ENCODE results near the gene RFK. TPM values are rescaled to one million over a fixed set of nuclear protein-coding genes. Genes with fewer than 3 reads are reported as not detected.

Gene RFK
- total RNA-seq, 1 experiment from 2014 or later = 35.0 TPM

DNA sequence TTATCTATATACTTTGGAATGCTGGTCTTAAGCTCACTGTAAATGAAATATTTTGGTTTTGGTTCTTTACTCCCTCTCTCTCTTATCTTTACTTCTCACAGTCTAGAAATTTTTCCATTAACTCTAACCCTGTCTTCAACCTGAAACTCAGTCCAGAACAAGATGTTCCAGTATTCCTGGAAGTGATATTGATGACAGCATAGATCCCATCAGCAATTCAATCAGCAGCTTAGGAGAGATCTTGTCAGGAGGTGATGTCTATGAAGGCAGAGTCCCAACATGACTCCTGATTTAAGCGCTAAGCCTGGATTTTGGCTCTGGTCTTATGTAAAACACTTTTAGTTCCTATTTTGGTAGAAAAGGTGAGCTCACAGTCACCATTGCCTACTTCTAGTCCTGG lies 52.6 kb downstream of the RFK start:
- no peaks in the 10 kb centered on the region for H3K36me3 ChIP-seq (ENCODE audit: control insufficient read depth in 1 of 2, insufficient read depth in 2 of 2, low read length in 2 of 2)
- H4K20me1 ChIP-seq (ENCODE audit: insufficient read depth) = no peaks in the 10 kb centered on the region
- no peak overlapping the region for H3K4me3 ChIP-seq (replicated peaks in 1 of 2; ENCODE audit: low read depth in 1 of 2, low read length in 2 of 2)
- H3K9me2 ChIP-seq (ENCODE audit: insufficient read depth) = no peaks in the 10 kb centered on the region
- no TSS peak for BruUV-seq (replicated peaks)
- TF ChIP-seq REST (IDR thresholded peaks at IDR 0.05; ENCODE audit: low read depth) (no peak), EZH2phosphoT487 (IDR thresholded peaks at IDR 0.05; ENCODE audit: borderline replicate concordance) (no peak), FOSL1 (IDR thresholded peaks at IDR 0.05; ENCODE audit: low read depth) (no peak), ZBTB33 (IDR thresholded peaks at IDR 0.05; ENCODE audit: extremely low read depth, insufficient replicate concordance, low read length) (no peak), ZNF274 (IDR thresholded peaks at IDR 0.05; ENCODE audit: low read depth, low read length) (no peak), POLR2AphosphoS5 (IDR thresholded peaks at IDR 0.05; ENCODE audit: low read depth, low read length) (no peak), SIN3A (IDR thresholded peaks at IDR 0.05; ENCODE audit: low read depth) (no peak), CTCF (IDR thresholded peaks at IDR 0.05 in 2 of 3, conservative IDR thresholded peaks at IDR 0.05 in 1 of 3; ENCODE audit: borderline replicate concordance in 1 of 3, insufficient read depth in 1 of 3, low read depth in 2 of 3, low read length in 2 of 3) (no peak), ELF1 (IDR thresholded peaks at IDR 0.05; ENCODE audit: borderline replicate concordance, low read depth) (no peak), CEBPB (IDR thresholded peaks at IDR 0.05; ENCODE audit: low read depth) (no peak), SRF (IDR thresholded peaks at IDR 0.05; ENCODE audit: low read depth) (no peak), YY1 (IDR thresholded peaks at IDR 0.05; ENCODE audit: extremely low read depth, insufficient replicate concordance, low read depth, low read length) (no peak), ZFX (IDR thresholded peaks at IDR 0.05) (no peak), TCF7L2 (IDR thresholded peaks at IDR 0.05; ENCODE audit: borderline replicate concordance, extremely low read depth, insufficient read depth, insufficient read length) (no peak)
- no peak overlapping the region for H3K9ac ChIP-seq (ENCODE audit: low read length)
- H3K27ac ChIP-seq (ENCODE audit: low read depth, low read length) = no peak overlapping the region
- intact Hi-C loops (cut with micrococcal nuclease) = no loop called here
- H3K79me2 ChIP-seq (ENCODE audit: insufficient read depth, low read length) = no peaks in the 10 kb centered on the region
- CTCF ChIA-PET = no interaction called here
- POLR2A ChIA-PET = no interaction called here
- H2AFZ ChIP-seq (ENCODE audit: low read depth, low read length, poor library complexity, severe bottlenecking) = no peak overlapping the region
- no peaks in the 10 kb centered on the region for H3K9me3 ChIP-seq (ENCODE audit: control insufficient read depth in 1 of 2, insufficient read depth in 1 of 2, low read depth in 1 of 2, low read length in 2 of 2)
- ATAC-seq (no peak), DNase-seq (ENCODE audit: low read depth, low spot score) (no peak)
- no peaks in the 10 kb centered on the region for H3K27me3 ChIP-seq (ENCODE audit: insufficient read depth, low read length)
- no peak overlapping the region for H3K4me2 ChIP-seq (ENCODE audit: low read length)
- RAD21 ChIA-PET (ENCODE audit: low non-redundant PET in 1 of 2, low total read pairs in 2 of 2, uncharacterized antibody in 2 of 2, unreplicated experiment in 2 of 2) = no interaction called here
- H3K4me1 ChIP-seq (ENCODE audit: control insufficient read depth in 1 of 2, insufficient read depth in 2 of 2, low read length in 2 of 2) = no peaks in the 10 kb centered on the region

Measured in HCT116 (cell line).